ENCODE data around the gene ZDHHC22.

ZDHHC22 gene

DNA sequence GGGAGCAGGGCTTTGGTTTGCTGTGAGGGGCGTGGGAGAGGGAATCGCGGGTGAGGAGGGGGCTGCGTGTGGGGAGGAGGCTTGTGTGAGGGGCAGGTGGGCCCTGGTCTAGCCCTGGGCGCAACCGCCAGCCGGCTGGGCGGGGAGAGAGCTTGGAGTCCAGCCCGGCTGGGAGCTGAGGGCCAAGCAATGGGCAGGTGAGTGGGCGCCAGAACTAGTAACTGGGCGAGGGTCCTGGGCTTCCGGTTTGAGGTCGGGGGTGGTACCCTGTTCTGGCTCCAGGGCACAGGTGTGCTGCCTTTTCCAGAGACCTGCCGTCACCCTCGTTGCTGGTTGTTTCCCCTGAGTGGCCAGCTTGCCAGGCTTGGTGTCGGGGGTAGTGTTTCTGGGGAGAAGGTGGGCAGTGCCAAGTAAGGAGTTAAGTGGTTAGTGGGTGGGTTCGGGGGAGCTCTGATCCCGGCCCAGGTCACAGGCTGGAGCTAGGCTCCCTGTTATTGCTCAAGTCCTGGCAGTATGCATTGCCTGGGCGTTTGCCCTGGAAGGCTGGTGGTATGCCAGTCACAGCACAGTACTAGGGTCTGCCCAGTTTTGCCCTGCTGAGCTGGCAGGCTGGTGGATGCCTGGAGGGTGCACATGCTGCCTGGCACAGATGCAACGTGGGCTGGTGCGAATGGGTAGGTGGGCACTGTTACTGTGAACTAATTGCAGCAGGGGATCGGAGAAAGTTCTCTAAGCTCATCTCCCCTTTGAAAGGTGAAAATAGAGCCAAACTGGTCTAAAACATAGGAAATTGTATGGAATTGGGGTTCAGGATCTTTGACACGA lies 42.9 kb downstream of the ZDHHC22 start:
- Histone ChIP-seq H3K27ac (ENCODE audit: low read depth, low read length) (peak overlapping the region; percentile 62), H3K9ac (ENCODE audit: low read length) (peak overlapping the region; percentile 96), H3K36me3 (ENCODE audit: insufficient read depth, low read length) (no peaks in the 10 kb centered on the region), H3K9me3 (ENCODE audit: low read length) (no peaks in the 10 kb centered on the region), H3K4me3 (ENCODE audit: low read depth in 1 of 2, low read length in 2 of 2) (peak overlapping the region; percentile 33 to 85), H3K4me1 (ENCODE audit: insufficient read depth, low read length) (peaks cover 62% of the 10 kb centered on the region), H3K27me3 (ENCODE audit: control insufficient read depth in 1 of 2, insufficient read depth in 2 of 2, low read length in 2 of 2) (no peaks in the 10 kb centered on the region)

DNA sequence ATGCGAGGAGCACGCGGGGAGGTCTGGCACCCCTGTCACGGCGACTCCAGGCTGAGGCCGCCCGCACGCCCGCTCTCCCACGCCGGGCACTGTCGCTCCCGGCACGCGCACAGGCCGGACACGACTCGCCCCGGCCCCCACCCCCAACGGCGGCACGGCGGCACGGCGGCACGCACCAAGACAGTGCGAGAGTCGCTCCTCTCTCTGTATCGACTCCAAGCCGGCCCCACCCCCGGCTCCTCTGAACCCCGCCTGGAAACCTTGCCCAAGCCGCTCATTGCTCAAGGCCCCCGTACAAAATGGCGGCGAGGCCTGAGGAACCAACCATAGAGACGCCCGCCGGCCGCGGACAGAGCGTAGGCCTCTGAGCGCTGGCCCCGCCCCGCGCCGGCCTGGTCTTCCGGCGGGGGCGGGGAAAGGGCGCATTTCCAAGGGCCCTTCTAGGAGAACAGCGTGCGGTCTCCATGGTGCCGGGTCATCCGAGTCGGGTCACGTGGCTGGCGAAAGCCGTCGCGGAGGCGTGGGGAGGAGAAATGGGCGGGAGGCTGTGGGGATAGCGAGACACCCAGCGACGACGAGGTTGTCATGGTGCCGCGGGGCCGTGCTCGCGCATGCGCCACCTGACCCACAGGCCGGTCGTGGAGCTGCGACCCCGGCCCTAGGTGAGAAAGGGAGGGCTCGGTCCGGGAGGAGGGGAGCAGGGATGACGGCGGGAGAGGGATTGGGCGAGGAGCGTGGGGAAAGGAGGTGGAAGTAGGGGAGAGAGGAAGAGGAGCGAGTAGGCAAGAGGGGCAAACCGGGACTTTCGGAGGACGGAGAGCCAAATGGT lies 43.7 kb downstream of the ZDHHC22 start, which contains the start of gene CIPC:
TSS of gene CIPC (plus strand) at position 559 of the 829 bp plus-strand sequence. CDS start 7,451 bp downstream, outside the sequence.
- H3K4me3 ChIP-seq (ENCODE audit: low read depth in 1 of 2, low read length in 2 of 2), result peak within 1 kb of the TSS; percentile 33 to 89
- H3K4me1 ChIP-seq (ENCODE audit: insufficient read depth, low read length), result peaks cover 54% of the 10 kb centered on the region
- H3K36me3 ChIP-seq (ENCODE audit: insufficient read depth, low read length), result no peaks in the 10 kb centered on the region
- H3K9me3 ChIP-seq (ENCODE audit: low read length), result no peaks in the 10 kb centered on the region
- peak within 1 kb of the TSS; percentile 96 for H3K9ac ChIP-seq (ENCODE audit: low read length)
- H3K27me3 ChIP-seq (ENCODE audit: control insufficient read depth in 1 of 2, insufficient read depth in 2 of 2, low read length in 2 of 2), result no peaks in the 10 kb centered on the region
- peak within 1 kb of the TSS; percentile 62 for H3K27ac ChIP-seq (ENCODE audit: low read depth, low read length)

- Histone ChIP-seq H3K9me3 (ENCODE audit: low read length) (no peaks in the 10 kb centered on the region), H3K27ac (ENCODE audit: low read depth, low read length) (peak overlapping the region; percentile 62), H3K9ac (ENCODE audit: low read length) (peak overlapping the region; percentile 90), H3K4me3 (ENCODE audit: low read depth in 1 of 2, low read length in 2 of 2) (peak overlapping the region; percentile 31 to 89), H3K36me3 (ENCODE audit: insufficient read depth, low read length) (no peaks in the 10 kb centered on the region), H3K27me3 (ENCODE audit: control insufficient read depth in 1 of 2, insufficient read depth in 2 of 2, low read length in 2 of 2) (no peaks in the 10 kb centered on the region), H3K4me1 (ENCODE audit: insufficient read depth, low read length) (peaks cover 47% of the 10 kb centered on the region)
Measured at GRCh38 chr14:77097006-77097699, 44.4 kb downstream of the ZDHHC22 start.

- Histone ChIP-seq H3K4me1 (ENCODE audit: insufficient read depth, low read length) (peaks cover 23% of the 10 kb centered on the region), H3K9me3 (ENCODE audit: low read length) (peaks cover 5% of the 10 kb centered on the region), H3K27ac (ENCODE audit: low read depth, low read length) (no peak overlapping the region), H3K9ac (ENCODE audit: low read length) (no peak overlapping the region), H3K27me3 (ENCODE audit: control insufficient read depth in 1 of 2, insufficient read depth in 2 of 2, low read length in 2 of 2) (no peaks in the 10 kb centered on the region), H3K36me3 (ENCODE audit: insufficient read depth, low read length) (no peaks in the 10 kb centered on the region), H3K4me3 (ENCODE audit: low read depth in 1 of 2, low read length in 2 of 2) (no peak overlapping the region)
Measured at GRCh38 chr14:77094672-77095284, 46.8 kb downstream of the ZDHHC22 start.

DNA sequence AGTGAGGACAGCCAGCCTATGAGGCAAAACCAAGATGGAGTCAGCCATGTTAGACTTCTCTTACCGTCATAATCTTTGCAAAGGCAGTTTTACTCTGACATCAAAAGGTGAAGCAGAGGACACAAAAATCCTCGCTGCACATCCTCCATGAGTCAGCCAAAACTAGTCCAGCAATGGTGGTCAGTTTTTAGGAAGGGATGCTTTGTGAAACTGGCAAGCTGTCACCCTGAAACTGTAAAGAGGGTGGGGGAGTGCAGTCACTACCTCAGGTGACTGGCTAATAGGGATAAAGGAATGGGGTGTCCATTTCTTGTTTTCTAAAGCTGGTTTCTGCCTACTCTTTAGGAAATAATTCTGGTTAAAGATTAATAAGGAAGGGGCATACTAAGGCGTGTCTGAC lies 48.9 kb downstream of the ZDHHC22 start:
- Histone ChIP-seq H3K9ac (ENCODE audit: low read length) (no peak overlapping the region), H3K4me3 (ENCODE audit: low read depth in 1 of 2, low read length in 2 of 2) (no peak overlapping the region), H3K36me3 (ENCODE audit: insufficient read depth, low read length) (no peaks in the 10 kb centered on the region), H3K4me1 (ENCODE audit: insufficient read depth, low read length) (peaks cover 13% of the 10 kb centered on the region), H3K27me3 (ENCODE audit: control insufficient read depth in 1 of 2, insufficient read depth in 2 of 2, low read length in 2 of 2) (no peaks in the 10 kb centered on the region), H3K9me3 (ENCODE audit: low read length) (peaks cover 5% of the 10 kb centered on the region), H3K27ac (ENCODE audit: low read depth, low read length) (no peak overlapping the region)

- H3K36me3 ChIP-seq (ENCODE audit: insufficient read depth, low read length), result no peaks in the 10 kb centered on the region
- no peaks in the 10 kb centered on the region for H3K27me3 ChIP-seq (ENCODE audit: control insufficient read depth in 1 of 2, insufficient read depth in 2 of 2, low read length in 2 of 2)
- H3K4me3 ChIP-seq (ENCODE audit: low read depth in 1 of 2, low read length in 2 of 2), result no peak overlapping the region
- peaks cover 5% of the 10 kb centered on the region for H3K4me1 ChIP-seq (ENCODE audit: insufficient read depth, low read length)
- H3K9me3 ChIP-seq (ENCODE audit: low read length), result peaks cover 5% of the 10 kb centered on the region
- no peak overlapping the region for H3K9ac ChIP-seq (ENCODE audit: low read length)
- H3K27ac ChIP-seq (ENCODE audit: low read depth, low read length), result no peak overlapping the region
Measured at GRCh38 chr14:77091518-77091917, 50.1 kb downstream of the ZDHHC22 start.

DNA sequence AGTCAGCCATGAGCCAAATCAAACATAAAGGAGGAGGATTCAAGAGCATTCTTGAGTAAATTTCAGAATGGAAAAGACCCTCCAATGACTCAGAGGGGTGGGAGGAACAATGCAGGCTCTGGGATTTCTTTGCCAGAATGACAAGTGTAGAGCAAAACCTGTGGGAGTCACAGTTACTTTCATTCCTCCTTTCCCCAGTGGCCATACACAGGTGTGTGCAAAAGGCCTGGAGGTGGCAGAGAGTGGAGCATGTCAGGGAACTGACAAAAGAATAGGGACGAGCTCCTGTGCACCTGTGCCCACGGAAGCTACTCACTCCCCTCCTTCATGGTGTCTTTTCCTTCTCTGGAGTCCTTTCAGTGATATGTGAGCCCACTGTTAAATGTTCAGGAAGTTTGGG lies 52.9 kb downstream of the ZDHHC22 start:
- Histone ChIP-seq H3K4me1 (ENCODE audit: insufficient read depth, low read length) (no peaks in the 10 kb centered on the region), H3K9me3 (ENCODE audit: low read length) (peaks cover 5% of the 10 kb centered on the region), H3K4me3 (ENCODE audit: low read depth in 1 of 2, low read length in 2 of 2) (no peak overlapping the region), H3K27me3 (ENCODE audit: control insufficient read depth in 1 of 2, insufficient read depth in 2 of 2, low read length in 2 of 2) (no peaks in the 10 kb centered on the region), H3K36me3 (ENCODE audit: insufficient read depth, low read length) (no peaks in the 10 kb centered on the region), H3K9ac (ENCODE audit: low read length) (no peak overlapping the region), H3K27ac (ENCODE audit: low read depth, low read length) (no peak overlapping the region)

DNA sequence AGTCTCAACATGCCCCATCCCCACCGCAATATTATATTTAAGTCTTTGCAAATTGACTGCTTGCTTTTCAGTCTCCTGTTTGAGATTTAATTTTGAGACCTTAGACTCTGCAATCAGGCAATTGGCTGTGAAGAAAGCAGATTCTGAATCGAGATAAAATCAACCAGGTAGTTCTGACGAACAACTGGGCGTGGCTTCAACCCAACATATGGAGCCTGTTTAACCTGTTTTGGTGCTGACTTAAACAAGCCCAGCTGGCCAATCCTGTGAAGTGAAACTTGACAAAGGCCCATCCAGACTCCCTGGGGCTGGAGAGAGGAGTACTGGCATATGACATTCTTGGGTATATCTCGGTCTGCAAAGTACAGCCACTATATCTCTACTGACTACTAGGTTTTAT lies 53.4 kb downstream of the ZDHHC22 start:
- Histone ChIP-seq H3K27ac (ENCODE audit: low read depth, low read length) (no peak overlapping the region), H3K9ac (ENCODE audit: low read length) (no peak overlapping the region), H3K9me3 (ENCODE audit: low read length) (peaks cover 5% of the 10 kb centered on the region), H3K4me1 (ENCODE audit: insufficient read depth, low read length) (no peaks in the 10 kb centered on the region), H3K4me3 (ENCODE audit: low read depth in 1 of 2, low read length in 2 of 2) (no peak overlapping the region), H3K36me3 (ENCODE audit: insufficient read depth, low read length) (no peaks in the 10 kb centered on the region), H3K27me3 (ENCODE audit: control insufficient read depth in 1 of 2, insufficient read depth in 2 of 2, low read length in 2 of 2) (no peaks in the 10 kb centered on the region)

GRCh38 chr14:77087631-77088030 lies 54.0 kb downstream of the ZDHHC22 start:
- Histone ChIP-seq H3K27me3 (ENCODE audit: control insufficient read depth in 1 of 2, insufficient read depth in 2 of 2, low read length in 2 of 2) (no peaks in the 10 kb centered on the region), H3K9ac (ENCODE audit: low read length) (no peak overlapping the region), H3K36me3 (ENCODE audit: insufficient read depth, low read length) (no peaks in the 10 kb centered on the region), H3K4me1 (ENCODE audit: insufficient read depth, low read length) (no peaks in the 10 kb centered on the region), H3K4me3 (ENCODE audit: low read depth in 1 of 2, low read length in 2 of 2) (no peak overlapping the region), H3K9me3 (ENCODE audit: low read length) (peaks cover 5% of the 10 kb centered on the region), H3K27ac (ENCODE audit: low read depth, low read length) (no peak overlapping the region)

GRCh38 chr14:77086951-77087350 lies 54.6 kb downstream of the ZDHHC22 start:
- Histone ChIP-seq H3K9me3 (ENCODE audit: low read length) (peaks cover 5% of the 10 kb centered on the region), H3K27me3 (ENCODE audit: control insufficient read depth in 1 of 2, insufficient read depth in 2 of 2, low read length in 2 of 2) (no peaks in the 10 kb centered on the region), H3K27ac (ENCODE audit: low read depth, low read length) (no peak overlapping the region), H3K9ac (ENCODE audit: low read length) (no peak overlapping the region), H3K36me3 (ENCODE audit: insufficient read depth, low read length) (no peaks in the 10 kb centered on the region), H3K4me1 (ENCODE audit: insufficient read depth, low read length) (no peaks in the 10 kb centered on the region), H3K4me3 (ENCODE audit: low read depth in 1 of 2, low read length in 2 of 2) (no peak overlapping the region)
